ENCODE data around the gene PNPLA2.

The PNPLA2 gene

DNA sequence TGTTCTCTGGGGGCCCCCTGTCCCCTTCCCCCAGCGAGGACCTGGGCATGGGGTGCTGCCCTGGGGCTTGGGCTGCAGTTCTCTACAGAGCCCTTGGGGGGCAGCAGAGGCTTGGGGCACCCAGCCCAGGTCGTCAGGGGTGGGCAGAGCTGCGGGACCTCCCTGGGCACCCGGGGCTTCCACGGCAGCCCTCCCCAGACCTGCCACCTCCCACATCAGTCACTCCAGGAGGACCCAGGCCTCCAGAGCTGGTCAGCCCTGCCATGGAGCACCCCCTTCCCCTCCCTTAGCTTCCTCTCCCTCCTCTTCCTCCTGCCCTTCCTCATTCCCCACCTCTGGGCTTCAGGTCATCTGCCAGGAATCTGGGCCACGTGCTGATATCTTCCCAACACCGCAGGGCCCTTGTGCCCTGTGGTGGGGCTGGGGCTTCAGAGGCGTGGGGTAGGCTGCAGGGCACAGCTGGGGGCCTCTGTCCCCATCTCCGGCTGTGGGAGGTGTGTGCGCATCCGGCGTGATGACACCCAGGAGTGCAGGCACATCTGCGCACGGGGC is 29.7 kb downstream of the PNPLA2 start:
- DNase-seq, result no peak
- in situ Hi-C loops (cut with HindIII; ENCODE audit: low pct_ligation_motif_present, low pct_unique_long_range_greater_than_20kb, low sequenced_read_pairs), result no loop called here

DNA sequence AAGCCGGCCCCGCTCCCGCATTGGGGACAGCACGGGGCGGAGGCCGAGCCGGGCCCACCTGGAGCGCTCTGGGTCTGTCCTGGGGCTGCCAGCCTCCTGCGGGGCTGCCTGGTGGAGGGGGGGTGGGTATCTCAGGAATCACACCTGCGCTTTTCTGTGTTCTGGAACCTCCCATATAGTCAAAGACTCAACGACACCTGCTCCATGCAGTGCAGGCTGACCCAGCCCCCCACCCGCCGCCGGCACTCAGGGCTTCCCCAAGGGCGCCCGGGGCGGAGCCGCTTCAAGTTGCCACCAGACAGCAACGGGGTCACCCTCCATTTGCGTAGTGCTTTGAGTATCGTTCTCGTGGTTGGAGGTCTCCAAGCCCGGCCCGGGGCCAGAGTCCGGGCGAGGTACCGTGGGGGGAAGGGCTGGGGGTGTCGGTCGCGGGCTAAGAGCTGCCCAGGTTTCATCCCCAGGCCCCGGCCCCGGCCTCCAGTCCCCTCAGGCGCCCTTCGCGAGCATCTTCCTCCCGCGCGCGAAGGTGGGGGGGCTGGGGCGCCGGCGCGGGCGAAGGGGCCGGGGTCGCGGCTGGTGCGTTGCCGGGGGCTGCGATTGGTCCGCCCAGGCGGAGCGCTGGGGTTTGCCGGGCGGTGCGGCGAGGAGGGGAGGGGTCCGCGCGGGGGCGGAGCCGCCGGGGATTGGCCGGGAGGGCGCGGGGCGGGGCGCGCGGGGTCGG is 30.6 kb downstream of the PNPLA2 start:
- in situ Hi-C loops (cut with HindIII; ENCODE audit: low pct_ligation_motif_present, low pct_unique_long_range_greater_than_20kb, low sequenced_read_pairs), result no loop called here
- DNase-seq, result no peak

DNA sequence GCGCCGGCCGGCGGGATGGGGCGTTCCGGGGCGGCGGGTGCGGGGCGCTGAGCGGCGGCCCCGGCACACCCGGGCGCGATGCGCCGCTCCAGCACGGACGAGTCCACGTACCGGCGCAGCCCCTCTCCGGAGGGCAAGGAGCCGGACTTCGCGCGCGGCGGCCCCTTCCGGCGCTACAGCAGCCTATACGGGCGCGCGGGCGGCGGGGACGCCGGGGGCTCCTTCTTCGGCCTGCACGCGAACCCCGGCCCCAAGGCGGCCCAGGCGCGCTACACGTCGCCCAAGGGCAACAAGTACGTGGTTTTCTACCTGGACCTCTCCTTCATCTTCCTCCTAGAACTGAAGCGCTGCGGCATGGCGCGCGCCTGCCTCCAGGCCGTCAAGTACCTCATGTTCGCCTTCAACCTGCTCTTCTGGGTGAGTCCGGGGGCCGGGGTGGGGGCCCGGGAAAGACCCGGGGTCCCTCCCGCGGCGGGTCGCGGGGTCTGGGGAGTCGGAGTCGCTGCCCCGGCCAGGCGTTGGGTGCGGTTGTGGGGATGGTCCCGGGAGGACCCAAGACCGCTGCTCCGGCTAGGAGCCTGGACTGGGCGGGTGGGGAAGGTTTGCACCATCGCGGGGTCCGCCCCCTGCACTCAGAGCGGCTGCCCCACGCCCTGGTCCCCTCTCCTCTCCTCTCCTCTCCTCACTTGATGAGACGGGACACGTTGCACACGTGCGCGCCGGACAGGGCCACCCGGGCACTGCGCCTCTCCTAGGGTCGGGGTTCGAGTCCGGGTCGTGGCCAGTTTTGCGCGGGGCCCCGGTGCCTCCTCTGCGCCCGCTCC is 31.4 kb downstream of the PNPLA2 start:
- in situ Hi-C loops (cut with HindIII; ENCODE audit: low pct_ligation_motif_present, low pct_unique_long_range_greater_than_20kb, low sequenced_read_pairs), result no loop called here
- DNase-seq, result no peak

DNA sequence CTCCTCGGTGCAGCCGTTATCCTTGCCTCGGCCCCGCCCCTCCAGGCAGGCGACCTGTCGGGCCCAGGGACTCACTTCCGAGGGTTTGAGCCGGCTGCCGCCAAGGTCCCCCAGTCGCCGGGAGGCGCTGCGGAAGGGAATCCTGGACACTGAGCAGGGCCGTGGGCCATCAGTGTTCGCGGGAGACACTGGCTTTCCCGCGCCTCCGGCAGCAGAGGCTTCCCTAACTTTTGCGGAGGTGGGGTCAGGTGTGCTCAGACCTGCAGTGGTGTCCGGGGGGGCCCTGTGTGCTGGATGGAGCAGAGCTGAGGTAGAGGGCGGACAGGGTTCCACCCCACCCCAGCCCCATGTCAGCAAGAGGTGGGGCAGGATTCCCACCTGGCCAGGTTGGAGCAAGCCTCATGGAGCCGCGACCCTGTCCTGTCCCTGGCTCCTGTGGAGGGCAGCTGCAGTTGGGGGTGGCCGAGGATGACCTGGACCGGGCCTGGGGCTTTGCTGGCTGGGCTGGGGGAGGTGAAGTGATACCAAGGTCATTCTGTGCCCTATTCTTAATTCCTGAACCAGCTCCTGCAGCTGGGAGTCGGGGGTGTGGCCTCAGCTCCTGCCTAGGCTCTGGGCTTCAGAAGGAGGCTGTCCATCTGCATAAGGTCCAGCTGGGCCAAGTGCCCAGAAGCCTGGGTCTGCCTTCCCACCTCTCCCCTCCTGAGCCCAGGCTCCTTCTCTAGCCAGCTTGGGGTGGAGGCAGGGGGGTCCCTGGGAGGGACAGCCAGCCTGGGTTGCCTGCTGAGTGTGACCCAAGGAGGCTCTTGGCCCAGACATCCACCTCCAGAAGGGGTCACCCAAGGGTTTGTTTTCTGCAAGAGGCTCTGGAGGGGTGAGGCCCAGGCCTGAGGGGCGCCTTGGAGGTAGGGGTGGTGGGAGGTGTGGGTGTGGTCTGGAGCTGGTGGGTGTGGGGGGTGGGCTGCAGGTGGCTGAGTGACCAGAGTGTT is 32.4 kb downstream of the PNPLA2 start:
- no peak for DNase-seq
- in situ Hi-C loops (cut with HindIII; ENCODE audit: low pct_ligation_motif_present, low pct_unique_long_range_greater_than_20kb, low sequenced_read_pairs), result no loop called here

DNA sequence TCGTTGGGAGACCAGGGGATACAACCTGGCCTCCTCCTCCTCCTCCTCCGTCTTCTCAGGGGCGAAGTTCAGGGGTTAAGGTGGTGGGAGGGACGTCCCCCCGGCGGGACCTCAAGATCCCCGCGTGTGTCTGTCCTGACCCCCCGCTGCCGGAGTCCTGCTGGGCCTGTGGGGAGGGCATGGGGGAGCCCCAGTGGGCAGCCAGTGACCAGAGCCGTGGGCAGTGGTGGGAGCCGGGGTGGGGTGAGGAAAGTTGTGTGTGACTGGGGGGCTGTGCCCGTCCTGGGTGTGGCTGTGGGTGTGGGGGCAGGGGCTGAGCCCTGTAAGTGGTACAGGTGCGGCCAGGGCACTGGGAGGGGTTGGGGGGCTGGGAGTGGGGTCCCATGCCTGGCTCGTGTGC is 34.0 kb downstream of the PNPLA2 start:
- in situ Hi-C loops (cut with HindIII; ENCODE audit: low pct_ligation_motif_present, low pct_unique_long_range_greater_than_20kb, low sequenced_read_pairs), result no loop called here
- DNase-seq, result no peak

DNA sequence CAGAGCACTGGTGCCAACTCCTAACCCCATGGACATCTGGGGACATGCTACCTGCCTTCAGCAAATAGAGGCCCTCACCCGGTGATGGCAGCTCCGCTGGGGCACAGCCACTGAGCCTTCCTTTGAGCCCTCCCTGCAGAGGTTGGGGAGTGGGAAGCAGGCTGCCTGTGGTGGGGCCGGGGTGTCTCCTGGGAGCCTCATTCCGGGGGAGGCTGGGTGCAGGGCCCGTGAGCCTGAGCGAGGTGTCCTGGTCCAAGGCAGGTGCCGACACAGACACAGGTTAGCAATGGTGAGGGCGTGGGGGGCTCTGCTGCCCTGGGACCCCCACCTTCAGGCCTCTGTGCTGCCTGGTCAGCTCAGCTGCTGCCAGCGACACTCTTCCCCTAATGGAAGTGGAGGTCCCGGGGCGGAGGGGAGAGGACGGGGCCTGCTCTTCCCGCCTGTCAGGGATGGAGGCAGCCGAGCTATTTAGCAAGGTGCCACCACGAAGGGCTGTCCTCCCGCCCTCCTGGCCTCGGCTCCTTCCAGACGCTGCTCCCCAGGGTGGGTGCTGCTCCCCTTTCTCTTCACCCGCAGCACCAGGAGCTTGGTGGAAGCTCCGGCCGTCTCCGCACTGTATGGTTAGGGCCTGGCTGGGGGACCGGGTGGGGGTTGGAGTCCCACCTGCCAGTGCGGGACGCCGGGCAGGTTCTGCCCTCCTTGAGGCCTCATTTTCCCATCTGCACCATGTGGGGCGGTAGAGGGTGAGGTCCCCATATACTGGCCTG is 35.2 kb downstream of the PNPLA2 start:
- in situ Hi-C loops (cut with HindIII; ENCODE audit: low pct_ligation_motif_present, low pct_unique_long_range_greater_than_20kb, low sequenced_read_pairs), result no loop called here
- DNase-seq, result no peak

DNA sequence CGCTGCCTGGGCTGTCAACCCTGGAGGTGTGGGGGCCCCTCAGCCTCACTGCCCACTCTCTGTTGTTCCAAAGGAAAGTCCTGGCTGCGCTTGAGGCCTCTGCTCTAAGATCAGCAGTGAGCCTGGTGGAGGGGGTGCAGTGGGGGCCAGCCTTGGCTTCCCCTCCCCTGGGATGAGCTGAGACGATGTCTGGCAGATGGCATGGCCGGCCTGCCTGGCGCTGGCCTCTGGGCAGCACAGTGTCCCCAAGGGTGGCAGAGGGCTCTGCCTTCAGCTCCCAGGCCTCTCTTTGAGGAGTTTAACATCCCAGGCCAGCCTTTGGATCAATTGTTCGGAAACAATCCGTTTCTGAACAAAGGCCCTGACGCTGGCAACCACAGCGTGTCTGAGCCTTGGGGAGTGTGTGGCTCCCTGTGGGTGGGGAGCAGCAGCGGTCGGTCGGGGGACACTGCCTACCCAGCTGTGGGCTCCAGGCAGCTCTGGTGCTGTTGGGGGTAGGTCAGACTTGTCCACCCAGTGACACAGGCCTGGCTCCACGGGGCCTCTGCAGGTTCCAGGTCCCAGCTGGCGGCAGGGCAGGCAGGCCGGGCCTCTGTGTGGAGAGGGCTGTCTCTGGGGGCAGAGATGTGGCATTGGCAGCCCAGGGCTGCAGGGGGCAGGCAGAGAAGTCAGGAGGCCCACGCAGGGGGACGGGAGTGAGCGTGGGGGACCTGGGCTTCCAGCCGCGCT is 36.1 kb downstream of the PNPLA2 start:
- in situ Hi-C loops (cut with HindIII; ENCODE audit: low pct_ligation_motif_present, low pct_unique_long_range_greater_than_20kb, low sequenced_read_pairs), result no loop called here
- DNase-seq, result no peak

DNA sequence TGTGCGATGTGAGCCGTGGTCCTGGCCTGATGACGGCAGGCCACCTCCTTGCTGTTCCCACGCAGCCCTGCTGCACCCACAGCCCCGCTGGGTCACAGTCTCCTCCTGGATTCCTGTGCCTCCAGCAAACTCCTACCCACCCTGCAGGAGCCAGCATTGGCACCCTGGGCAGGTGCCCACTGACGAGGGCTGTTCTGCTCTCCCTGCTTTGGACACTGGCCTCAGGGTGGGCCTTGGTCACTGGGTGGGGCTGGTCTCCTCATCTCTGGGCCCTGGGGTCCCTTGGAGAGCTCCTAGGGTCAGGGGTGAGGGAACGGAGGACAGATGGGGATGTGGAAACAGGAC is 36.6 kb downstream of the PNPLA2 start:
- no peak for DNase-seq
- in situ Hi-C loops (cut with HindIII; ENCODE audit: low pct_ligation_motif_present, low pct_unique_long_range_greater_than_20kb, low sequenced_read_pairs), result no loop called here

DNA sequence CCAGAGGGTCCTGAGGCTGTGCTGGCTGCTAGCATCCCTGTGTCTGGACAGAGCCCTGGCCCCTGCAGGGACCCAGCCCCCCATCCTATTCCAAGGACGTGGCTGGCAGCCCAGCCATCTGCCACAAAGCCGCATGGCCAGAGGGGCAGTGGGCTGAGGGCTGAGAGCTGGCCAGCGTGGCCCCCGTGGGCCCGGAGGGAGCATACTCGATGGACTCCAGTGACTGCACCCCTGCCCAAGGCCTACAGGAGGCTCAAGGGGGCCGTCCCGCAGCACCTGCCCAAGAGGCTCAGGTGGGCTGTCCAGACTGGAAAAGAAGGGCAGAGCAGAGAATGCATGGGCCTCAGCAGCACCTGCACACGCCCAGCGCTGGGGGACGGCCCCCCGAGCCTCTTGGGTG is 37.1 kb downstream of the PNPLA2 start:
- in situ Hi-C loops (cut with HindIII; ENCODE audit: low pct_ligation_motif_present, low pct_unique_long_range_greater_than_20kb, low sequenced_read_pairs), result no loop called here

DNA sequence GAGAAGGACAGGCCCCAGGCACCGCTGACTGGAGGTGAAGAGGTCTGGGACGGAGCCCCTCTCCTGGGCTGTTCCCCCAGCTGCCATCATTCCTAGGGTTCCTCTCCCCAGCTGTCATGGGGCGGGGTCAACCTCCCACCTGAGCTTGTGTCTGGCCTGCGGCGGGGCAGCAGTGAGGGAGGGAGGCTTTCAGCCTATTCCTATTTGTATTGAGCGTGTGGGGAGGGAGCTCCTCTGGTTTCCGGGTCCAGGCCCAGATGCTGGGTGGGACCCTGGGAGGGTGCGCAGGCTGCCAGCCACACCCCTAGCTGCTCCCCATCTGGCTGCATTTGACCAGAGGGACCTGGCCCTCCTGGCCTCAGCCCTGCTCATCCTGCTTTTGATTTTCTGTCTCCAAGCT is 37.7 kb downstream of the PNPLA2 start:
- in situ Hi-C loops (cut with HindIII; ENCODE audit: low pct_ligation_motif_present, low pct_unique_long_range_greater_than_20kb, low sequenced_read_pairs), result no loop called here
- no peak for DNase-seq

More for the DNA sequence above, 37.1 kb downstream of the PNPLA2 start:
- no peak for DNase-seq

DNA sequence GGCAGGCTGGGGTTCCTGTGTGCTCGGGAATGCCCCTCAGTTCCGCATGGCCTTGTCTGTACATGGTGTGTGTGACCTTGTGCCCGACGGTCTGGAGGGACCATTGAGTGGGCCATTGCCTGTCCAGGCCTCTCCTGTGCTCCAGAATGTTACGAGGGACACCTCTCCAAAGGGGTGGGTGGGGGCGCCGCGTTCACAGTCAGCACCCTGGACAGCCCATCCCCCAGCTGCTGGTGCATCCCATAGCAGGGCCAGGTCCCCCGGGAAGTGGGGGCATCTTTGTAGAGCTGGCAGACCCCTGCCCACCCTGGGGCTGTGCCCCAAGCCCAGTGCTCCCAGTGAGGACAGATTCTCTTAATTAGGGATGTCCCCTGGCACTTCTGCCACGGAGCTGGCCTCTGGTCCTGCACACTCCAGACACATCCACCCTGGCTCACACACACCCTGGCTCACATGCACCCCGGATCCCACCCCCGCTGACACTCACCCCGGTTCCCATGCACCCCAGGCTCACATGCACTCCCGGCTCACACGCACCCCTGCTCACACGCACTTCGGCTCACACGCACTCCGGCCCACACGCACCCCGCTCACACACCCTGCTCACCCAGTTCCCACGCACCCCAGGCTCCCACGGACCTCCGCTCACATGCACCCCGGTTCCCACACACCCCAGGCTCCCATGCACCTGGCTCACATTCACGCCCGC is 39.5 kb downstream of the PNPLA2 start:
- in situ Hi-C loops (cut with HindIII; ENCODE audit: low pct_ligation_motif_present, low pct_unique_long_range_greater_than_20kb, low sequenced_read_pairs), result no loop called here
- no peak for DNase-seq

DNA sequence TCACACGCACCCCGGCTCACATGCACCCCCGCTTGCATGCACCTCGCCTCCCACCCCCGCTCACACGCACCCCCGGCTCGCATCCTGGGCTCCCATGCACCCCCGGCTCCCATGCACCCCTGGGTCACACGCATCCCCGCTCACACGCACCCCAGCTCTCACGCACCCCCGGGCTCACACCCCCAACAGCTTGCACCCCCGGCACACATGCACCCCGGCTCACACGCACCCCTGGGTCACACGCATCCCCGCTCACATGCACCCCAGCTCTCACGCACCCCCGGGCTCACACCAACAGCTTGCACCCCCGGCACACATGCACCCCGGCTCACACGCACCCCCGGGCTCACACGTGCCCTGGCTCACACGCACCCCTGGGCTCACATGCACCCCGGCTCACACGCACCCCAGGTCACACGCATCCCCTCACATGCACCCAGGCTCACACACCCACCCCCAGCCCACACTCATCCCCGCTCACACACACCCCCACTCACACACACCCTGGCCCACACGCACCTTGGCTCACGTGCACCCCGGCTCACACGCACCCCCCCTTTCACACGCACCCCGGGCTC is 40.1 kb downstream of the PNPLA2 start:
- in situ Hi-C loops (cut with HindIII; ENCODE audit: low pct_ligation_motif_present, low pct_unique_long_range_greater_than_20kb, low sequenced_read_pairs), result no loop called here
- no peak for DNase-seq

DNA sequence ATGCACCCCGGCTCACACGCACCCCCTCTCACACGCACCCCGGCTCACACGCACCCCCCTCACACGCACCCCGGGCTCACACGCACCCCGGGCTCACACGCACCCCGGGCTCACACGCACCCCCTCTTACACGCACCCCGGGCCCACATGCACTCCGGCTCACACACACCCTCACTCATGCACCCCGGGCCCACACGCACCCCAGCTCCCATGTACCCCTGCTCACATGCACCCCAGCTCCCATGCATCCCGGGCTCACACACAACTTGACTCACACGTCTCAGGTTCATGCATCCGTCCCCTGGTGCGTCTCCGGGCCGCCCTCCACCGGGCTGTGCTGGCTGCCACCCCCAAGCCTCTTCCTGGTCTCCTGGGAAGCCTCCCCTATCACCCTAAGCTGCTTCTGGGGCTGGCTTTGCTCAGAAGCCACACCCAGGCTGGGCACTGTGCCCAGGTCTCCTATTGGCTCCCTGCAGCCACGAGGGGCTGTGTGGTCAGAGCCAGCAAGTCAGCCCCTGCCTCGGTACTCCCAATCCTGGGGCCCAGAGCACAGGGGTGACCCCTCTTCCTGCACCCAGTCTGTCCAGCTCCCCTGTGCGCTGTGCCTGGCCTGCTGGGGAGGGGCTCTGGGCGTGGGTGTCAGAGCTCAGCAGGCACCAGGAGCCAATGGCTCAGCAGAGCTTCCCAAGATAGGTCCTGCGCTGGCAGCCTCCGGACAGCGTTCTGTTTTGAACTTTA is 40.8 kb downstream of the PNPLA2 start:
- in situ Hi-C loops (cut with HindIII; ENCODE audit: low pct_ligation_motif_present, low pct_unique_long_range_greater_than_20kb, low sequenced_read_pairs), result no loop called here
- DNase-seq, result no peak

DNA sequence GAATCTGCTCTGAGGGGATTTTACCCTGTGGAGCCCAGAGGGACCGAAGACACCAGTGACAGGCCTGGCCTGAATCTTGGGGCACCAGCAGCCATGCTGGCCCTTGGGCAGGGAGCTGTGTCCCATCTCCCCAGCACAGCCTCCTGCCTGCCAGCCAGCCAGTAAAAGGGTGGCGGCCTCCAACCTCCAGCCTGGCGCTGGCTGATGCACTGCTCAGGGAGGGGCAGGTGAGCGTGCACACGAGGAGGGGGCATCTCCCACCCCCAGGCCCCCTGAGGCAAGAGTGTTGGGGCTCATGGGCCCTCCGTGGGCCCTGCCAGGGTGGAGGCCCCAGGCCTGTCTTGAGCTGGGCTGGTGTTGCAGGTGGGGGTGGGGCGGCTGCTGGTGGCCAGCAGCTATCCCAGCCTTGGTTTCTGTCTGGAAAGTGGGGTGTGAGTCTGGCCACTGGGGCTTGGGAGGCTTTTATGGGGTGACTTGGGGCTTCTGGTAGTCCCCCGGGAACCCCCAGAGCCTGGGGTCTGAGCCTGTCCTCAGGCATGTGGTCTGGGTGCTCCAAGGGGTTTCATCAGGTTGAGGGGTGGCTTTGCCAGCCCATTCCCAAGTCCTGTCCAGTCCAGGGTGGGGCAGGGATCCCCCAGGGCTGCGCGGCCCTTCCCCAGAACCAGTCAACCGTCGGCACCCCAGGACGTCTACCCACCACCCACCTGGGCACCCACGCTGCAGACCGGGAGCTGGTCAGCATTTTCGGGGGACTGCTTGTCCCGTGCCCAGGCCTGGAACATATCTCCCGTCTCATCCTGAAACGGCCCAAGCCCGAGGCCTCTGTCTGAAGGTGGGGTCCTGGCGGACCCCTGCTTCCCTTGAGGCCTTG is 41.8 kb downstream of the PNPLA2 start:
- in situ Hi-C loops (cut with HindIII; ENCODE audit: low pct_ligation_motif_present, low pct_unique_long_range_greater_than_20kb, low sequenced_read_pairs), result no loop called here

DNA sequence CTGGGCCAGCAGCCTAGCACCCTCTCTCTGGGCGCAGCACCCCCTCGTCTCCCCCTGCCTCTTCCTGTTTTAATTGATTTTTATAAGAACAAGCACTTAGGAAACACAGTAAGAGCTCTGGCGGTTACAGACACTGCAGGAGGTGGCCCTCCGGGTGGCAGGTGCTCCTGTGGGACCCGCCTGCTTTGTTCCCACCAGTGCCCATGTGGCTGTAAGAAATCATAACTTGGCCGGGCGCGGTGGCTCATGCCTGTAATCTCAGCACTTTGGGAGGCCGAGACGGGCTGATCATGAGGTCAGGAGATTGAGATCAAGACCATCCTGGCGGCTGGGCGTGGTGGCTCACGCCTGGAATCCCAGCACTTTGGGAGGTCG is 42.4 kb downstream of the PNPLA2 start:
- no peak for DNase-seq
- in situ Hi-C loops (cut with HindIII; ENCODE audit: low pct_ligation_motif_present, low pct_unique_long_range_greater_than_20kb, low sequenced_read_pairs), result no loop called here

More for the DNA sequence above, 41.8 kb downstream of the PNPLA2 start:
- no peak for DNase-seq

All from ACHN (cell line).